Panc1 (cell line): Measurements from ENCODE around the gene TUBGCP3. TPM values are rescaled to one million over a fixed set of nuclear protein-coding genes. Genes with fewer than 3 reads are reported as not detected.

ENCODE experiments used
- ATAC-seq: fragments of 200-7000 bp; cut with Tn5 transposase; 2 replicates; pipeline ENCODE4 v1.9.1; 2020; ENCODE audit warnings: mild to moderate bottlenecking, moderate library complexity
- BruUV-seq: library from RNA; stranded (reverse); fragments of 400-500 nt; replicated peaks from 2 replicates; lab custom pipeline; 2021; lab: Mats Ljungman, UMichigan
- CTCF ChIA-PET: fragments of 300-600 bp; sonication (Branson Sonifier 250); formaldehyde crosslinking; loops from one replicate; lab custom pipeline; 2022; ENCODE audit warnings: antibody characterized with exemption; lab: Charles Lee
- POLR2A ChIA-PET: fragments of 300-600 bp; sonication (Branson Sonifier 250); formaldehyde crosslinking; loops from one replicate; lab custom pipeline; 2022; ENCODE audit warnings: antibody characterized with exemption; lab: Charles Lee
- DNase-seq: peaks from one replicate; pipeline ENCODE4 v3.0.0-alpha.2; 2010; ENCODE audit warnings: low read depth, low spot score
- H3K27ac ChIP-seq: 2 replicates; pipeline ENCODE4 v1.5.1; 2011; ENCODE audit warnings: mild to moderate bottlenecking, low read length, inconsistent platforms
- H3K27me3 ChIP-seq: fragments of 200-500 bp; sonication (Bioruptor generic); 2 replicates; pipeline ENCODE4 v1.6.0; 2014; ENCODE audit warnings: low read length, inconsistent platforms; ENCODE audit not compliant: control insufficient read depth, insufficient read depth
- H3K36me3 ChIP-seq: fragments of 200-500 bp; sonication (Bioruptor generic); 2 replicates; pipeline ENCODE4 v1.5.1; 2014; ENCODE audit warnings: inconsistent platforms, mild to moderate bottlenecking, low read length, moderate library complexity; ENCODE audit not compliant: control insufficient read depth, insufficient read depth
- H3K4me1 ChIP-seq: 2 replicates; pipeline ENCODE4 v1.5.1; 2011; ENCODE audit warnings: inconsistent platforms, mild to moderate bottlenecking, low read length, moderate library complexity; ENCODE audit not compliant: control insufficient read depth, insufficient read depth
- H3K4me3 ChIP-seq, 2 experiments: 2 replicates each; pipeline ENCODE4 v1.5.1; 2011 to 2012; ENCODE audit warnings: low read depth in 2 of 2, low read length in 2 of 2, mild to moderate bottlenecking in 2 of 2, inconsistent platforms in 1 of 2, moderate library complexity in 1 of 2
- H3K9me3 ChIP-seq: fragments of 200-500 bp; sonication (Bioruptor generic); 2 replicates; pipeline ENCODE4 v1.5.1; 2014; ENCODE audit warnings: low read depth, mild to moderate bottlenecking, inconsistent platforms, low read length, moderate library complexity; ENCODE audit not compliant: control insufficient read depth, insufficient read depth
- POLR2AphosphoS5 ChIP-seq: IDR thresholded peaks from 2 replicates; pipeline ENCODE4 v1.6.1; 2012; ENCODE audit warnings: mild to moderate bottlenecking, low read depth, low read length, moderate library complexity
- SIN3A ChIP-seq: IDR thresholded peaks from 2 replicates; pipeline ENCODE4 v1.6.1; 2012; ENCODE audit warnings: low read depth, mild to moderate bottlenecking, low read length, moderate library complexity, borderline replicate concordance; ENCODE audit not compliant: insufficient read depth
- TCF7L2 ChIP-seq: IDR thresholded peaks from 2 replicates; pipeline ENCODE4 v1.6.1; 2011; ENCODE audit warnings: mild to moderate bottlenecking, low read depth, low read length, inconsistent platforms
- in situ Hi-C: cut with HindIII; loops from 2 replicates; pipeline ENCODE4 v1.10.0; 2016; ENCODE audit warnings: low sequenced_read_pairs, low pct_unique_long_range_greater_than_20kb
- intact Hi-C: fragments of 100-400 bp; cut with micrococcal nuclease; formaldehyde crosslinking; loops from one replicate; pipeline ENCODE4 v1.10.0; 2022; ENCODE audit not compliant: unreplicated experiment
- total RNA-seq: library from RNA; stranded (reverse); gene quantifications from one replicate; pipeline ENCODE4 v1.2.1, GENCODE V29; 2021; ENCODE audit not compliant: unreplicated experiment
- TF ChIP-seq, protein P1 (sequence below), 2 experiments: IDR thresholded peaks; 2 replicates each; pipeline ENCODE4 v1.6.1; 2011 to 2012; ENCODE audit warnings: low read depth in 2 of 2, control low read depth in 1 of 2, low read length in 1 of 2, mild to moderate bottlenecking in 1 of 2, moderate library complexity in 1 of 2; ENCODE audit not compliant: insufficient read depth in 1 of 2
- TF ChIP-seq, protein P2 (sequence below): fragments of 450-650 bp; IDR thresholded peaks from 2 replicates; pipeline ENCODE4 v1.5.1; 2017; ENCODE audit warnings: mild to moderate bottlenecking

TUBGCP3 gene
- total RNA-seq, 1 experiment from 2014 or later: 28.4 TPM

DNA sequence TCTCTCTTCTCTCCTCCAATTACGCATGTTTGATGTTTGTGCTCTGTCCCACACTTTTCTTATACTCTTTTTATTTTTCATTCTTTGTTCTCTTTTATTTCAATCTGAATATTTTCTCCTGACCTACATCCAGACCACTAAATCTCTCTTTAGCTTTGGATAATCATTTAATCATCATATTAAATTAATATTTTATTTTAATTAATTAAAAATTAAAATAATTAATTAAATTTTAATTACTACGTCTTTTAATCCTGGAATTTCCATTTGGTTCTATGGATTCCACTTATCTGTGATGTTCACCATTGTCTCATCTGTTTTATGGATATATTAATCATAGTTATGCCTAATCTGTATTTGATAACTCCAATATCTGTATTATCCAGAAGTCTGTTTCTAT lies 149.4 kb downstream of the TUBGCP3 start:
- POLR2A ChIA-PET: no interaction called here
- no peaks in the 10 kb centered on the region for H3K36me3 ChIP-seq
- no peak for TF ChIP-seq TCF7L2
- TF ChIP-seq, protein P1, sequence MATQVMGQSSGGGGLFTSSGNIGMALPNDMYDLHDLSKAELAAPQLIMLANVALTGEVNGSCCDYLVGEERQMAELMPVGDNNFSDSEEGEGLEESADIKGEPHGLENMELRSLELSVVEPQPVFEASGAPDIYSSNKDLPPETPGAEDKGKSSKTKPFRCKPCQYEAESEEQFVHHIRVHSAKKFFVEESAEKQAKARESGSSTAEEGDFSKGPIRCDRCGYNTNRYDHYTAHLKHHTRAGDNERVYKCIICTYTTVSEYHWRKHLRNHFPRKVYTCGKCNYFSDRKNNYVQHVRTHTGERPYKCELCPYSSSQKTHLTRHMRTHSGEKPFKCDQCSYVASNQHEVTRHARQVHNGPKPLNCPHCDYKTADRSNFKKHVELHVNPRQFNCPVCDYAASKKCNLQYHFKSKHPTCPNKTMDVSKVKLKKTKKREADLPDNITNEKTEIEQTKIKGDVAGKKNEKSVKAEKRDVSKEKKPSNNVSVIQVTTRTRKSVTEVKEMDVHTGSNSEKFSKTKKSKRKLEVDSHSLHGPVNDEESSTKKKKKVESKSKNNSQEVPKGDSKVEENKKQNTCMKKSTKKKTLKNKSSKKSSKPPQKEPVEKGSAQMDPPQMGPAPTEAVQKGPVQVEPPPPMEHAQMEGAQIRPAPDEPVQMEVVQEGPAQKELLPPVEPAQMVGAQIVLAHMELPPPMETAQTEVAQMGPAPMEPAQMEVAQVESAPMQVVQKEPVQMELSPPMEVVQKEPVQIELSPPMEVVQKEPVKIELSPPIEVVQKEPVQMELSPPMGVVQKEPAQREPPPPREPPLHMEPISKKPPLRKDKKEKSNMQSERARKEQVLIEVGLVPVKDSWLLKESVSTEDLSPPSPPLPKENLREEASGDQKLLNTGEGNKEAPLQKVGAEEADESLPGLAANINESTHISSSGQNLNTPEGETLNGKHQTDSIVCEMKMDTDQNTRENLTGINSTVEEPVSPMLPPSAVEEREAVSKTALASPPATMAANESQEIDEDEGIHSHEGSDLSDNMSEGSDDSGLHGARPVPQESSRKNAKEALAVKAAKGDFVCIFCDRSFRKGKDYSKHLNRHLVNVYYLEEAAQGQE (IDR thresholded peaks at IDR 0.05; ENCODE audit: insufficient read depth in 1 of 2, low read depth in 2 of 2, low read length in 1 of 2): no peak
- TF ChIP-seq, protein P2, sequence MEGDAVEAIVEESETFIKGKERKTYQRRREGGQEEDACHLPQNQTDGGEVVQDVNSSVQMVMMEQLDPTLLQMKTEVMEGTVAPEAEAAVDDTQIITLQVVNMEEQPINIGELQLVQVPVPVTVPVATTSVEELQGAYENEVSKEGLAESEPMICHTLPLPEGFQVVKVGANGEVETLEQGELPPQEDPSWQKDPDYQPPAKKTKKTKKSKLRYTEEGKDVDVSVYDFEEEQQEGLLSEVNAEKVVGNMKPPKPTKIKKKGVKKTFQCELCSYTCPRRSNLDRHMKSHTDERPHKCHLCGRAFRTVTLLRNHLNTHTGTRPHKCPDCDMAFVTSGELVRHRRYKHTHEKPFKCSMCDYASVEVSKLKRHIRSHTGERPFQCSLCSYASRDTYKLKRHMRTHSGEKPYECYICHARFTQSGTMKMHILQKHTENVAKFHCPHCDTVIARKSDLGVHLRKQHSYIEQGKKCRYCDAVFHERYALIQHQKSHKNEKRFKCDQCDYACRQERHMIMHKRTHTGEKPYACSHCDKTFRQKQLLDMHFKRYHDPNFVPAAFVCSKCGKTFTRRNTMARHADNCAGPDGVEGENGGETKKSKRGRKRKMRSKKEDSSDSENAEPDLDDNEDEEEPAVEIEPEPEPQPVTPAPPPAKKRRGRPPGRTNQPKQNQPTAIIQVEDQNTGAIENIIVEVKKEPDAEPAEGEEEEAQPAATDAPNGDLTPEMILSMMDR: no peak
- TF ChIP-seq SIN3A: no peak
- no peak for TF ChIP-seq POLR2AphosphoS5
- ATAC-seq (no peak), DNase-seq (no peak)
- CTCF ChIA-PET: no interaction called here
- in situ Hi-C loops: no loop called here
- BruUV-seq: no TSS peak
- H3K27me3 ChIP-seq: no peaks in the 10 kb centered on the region; the same call in 1 of the 2 replicates
- intact Hi-C loops: no loop called here
- H3K4me1 ChIP-seq: no peaks in the 10 kb centered on the region
- no peak overlapping the region for H3K27ac ChIP-seq
- no peaks in the 10 kb centered on the region for H3K9me3 ChIP-seq
- H3K4me3 ChIP-seq: no peak overlapping the region

DNA sequence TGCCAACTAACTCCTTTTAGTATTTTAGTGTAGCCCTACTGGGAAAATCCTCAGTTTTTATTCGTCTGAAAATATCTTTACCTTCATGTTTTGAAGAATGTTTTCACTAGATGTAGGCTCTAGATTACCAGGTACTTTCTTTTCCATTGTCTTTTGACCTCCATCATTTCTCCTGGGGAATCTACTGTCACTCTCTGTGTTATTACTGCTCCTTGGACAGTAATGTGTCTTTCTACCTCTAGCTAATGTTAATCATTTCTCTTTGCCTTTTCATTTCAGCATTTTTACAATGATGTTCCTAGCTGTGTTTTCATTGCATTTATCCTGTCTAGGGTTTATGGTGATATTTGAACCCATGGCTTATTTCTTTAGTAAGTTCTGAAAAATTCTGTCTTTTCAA lies 149.9 kb downstream of the TUBGCP3 start:
- Histone ChIP-seq H3K36me3 (no peaks in the 10 kb centered on the region), H3K4me1 (no peaks in the 10 kb centered on the region), H3K27ac (no peak overlapping the region), H3K9me3 (no peaks in the 10 kb centered on the region), H3K4me3 (no peak overlapping the region), H3K27me3 (no peaks in the 10 kb centered on the region; the same call in 1 of the 2 replicates)
- ATAC-seq: no peak
- BruUV-seq: no TSS peak
- DNase-seq: no peak
- CTCF ChIA-PET: no interaction called here
- TF ChIP-seq TCF7L2: no peak
- TF ChIP-seq, protein P2: no peak
- TF ChIP-seq POLR2AphosphoS5: no peak
- no peak for TF ChIP-seq SIN3A
- TF ChIP-seq, protein P1 (IDR thresholded peaks at IDR 0.05; ENCODE audit: insufficient read depth in 1 of 2, low read depth in 2 of 2, low read length in 1 of 2): no peak
- POLR2A ChIA-PET: no interaction called here
- in situ Hi-C loops (no loop called here), intact Hi-C loops (no loop called here)
